Measurements from ENCODE around the gene LSMEM2.

The LSMEM2 gene

DNA sequence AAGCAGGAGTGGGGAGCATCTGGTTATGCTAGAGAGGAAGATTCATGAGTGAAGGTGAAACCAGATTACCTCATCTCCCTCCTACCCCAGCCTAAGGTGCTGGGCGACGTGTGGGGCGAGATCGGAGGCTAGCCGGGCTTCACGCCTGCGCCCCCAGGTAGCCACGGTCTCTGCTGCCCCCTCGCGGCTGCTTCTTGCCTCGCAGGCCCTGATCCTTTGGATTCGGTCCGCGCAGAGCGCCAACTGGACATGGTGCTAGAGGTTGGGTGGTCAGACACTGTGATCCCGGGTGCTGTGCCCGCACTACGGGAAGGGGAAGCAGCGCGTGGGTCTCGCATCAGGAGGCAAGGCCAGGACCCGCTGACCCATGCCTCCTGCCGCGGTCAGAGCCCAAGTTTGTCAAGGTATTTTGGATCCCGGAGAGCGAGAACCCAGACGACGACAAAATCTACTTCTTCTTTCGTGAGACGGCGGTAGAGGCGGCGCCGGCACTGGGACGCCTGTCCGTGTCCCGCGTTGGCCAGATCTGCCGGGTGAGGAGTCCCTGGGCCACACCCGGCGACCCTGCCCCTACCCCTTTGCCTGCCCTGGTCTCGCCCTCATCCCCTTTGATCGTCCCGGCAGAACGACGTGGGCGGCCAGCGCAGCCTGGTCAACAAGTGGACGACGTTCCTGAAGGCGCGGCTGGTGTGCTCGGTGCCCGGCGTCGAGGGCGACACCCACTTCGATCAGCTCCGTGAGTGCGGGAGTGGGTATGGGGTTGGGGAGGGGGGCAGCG lies 5.8 kb upstream of the LSMEM2 start:
- peak overlapping the region; percentile 58 to 60 for H3K4me3 ChIP-seq (ENCODE audit: low read depth in 1 of 2, low read length in 1 of 2)
- no peaks in the 10 kb centered on the region for H3K36me3 ChIP-seq

DNA sequence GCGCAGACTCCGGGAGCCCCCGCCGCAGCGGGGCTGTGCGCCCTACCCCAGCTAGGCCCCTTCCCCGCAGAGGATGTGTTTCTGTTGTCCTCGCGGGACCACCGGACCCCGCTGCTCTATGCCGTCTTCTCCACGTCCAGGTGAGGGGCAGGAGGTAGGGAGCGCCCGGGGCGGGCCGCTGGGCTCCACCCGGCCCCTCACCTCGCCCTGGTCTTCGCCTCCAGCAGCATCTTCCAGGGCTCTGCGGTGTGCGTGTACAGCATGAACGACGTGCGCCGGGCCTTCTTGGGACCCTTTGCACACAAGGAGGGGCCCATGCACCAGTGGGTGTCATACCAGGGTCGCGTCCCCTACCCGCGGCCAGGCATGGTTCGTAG lies 5.2 kb upstream of the LSMEM2 start:
- H3K27ac ChIP-seq: peak overlapping the region; percentile 63
- H3K27me3 ChIP-seq: peaks cover 62% of the 10 kb centered on the region
- peak overlapping the region; percentile 58 to 60 for H3K4me3 ChIP-seq (ENCODE audit: low read depth in 1 of 2, low read length in 1 of 2)
- H3K9me3 ChIP-seq: no peaks in the 10 kb centered on the region
- TF ChIP-seq, protein P1, sequence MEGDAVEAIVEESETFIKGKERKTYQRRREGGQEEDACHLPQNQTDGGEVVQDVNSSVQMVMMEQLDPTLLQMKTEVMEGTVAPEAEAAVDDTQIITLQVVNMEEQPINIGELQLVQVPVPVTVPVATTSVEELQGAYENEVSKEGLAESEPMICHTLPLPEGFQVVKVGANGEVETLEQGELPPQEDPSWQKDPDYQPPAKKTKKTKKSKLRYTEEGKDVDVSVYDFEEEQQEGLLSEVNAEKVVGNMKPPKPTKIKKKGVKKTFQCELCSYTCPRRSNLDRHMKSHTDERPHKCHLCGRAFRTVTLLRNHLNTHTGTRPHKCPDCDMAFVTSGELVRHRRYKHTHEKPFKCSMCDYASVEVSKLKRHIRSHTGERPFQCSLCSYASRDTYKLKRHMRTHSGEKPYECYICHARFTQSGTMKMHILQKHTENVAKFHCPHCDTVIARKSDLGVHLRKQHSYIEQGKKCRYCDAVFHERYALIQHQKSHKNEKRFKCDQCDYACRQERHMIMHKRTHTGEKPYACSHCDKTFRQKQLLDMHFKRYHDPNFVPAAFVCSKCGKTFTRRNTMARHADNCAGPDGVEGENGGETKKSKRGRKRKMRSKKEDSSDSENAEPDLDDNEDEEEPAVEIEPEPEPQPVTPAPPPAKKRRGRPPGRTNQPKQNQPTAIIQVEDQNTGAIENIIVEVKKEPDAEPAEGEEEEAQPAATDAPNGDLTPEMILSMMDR (IDR thresholded peaks at IDR 0.05): no peak
- no peaks in the 10 kb centered on the region for H3K36me3 ChIP-seq
- H3K4me1 ChIP-seq (ENCODE audit: control insufficient read depth in 1 of 2, insufficient read depth in 1 of 2, low read depth in 1 of 2, low read length in 1 of 2): peaks cover 26 to 38% of the 10 kb centered on the region in 2 experiments

More for the DNA sequence above, 5.8 kb upstream of the LSMEM2 start:
- H3K27me3 ChIP-seq: peaks cover 62% of the 10 kb centered on the region
- H3K9me3 ChIP-seq: no peaks in the 10 kb centered on the region
- peaks cover 26 to 38% of the 10 kb centered on the region in 2 experiments for H3K4me1 ChIP-seq (ENCODE audit: control insufficient read depth in 1 of 2, insufficient read depth in 1 of 2, low read depth in 1 of 2, low read length in 1 of 2)
- H3K27ac ChIP-seq: peak overlapping the region; percentile 63
- TF ChIP-seq, protein P1 (IDR thresholded peaks at IDR 0.05): peak; percentile 99

DNA sequence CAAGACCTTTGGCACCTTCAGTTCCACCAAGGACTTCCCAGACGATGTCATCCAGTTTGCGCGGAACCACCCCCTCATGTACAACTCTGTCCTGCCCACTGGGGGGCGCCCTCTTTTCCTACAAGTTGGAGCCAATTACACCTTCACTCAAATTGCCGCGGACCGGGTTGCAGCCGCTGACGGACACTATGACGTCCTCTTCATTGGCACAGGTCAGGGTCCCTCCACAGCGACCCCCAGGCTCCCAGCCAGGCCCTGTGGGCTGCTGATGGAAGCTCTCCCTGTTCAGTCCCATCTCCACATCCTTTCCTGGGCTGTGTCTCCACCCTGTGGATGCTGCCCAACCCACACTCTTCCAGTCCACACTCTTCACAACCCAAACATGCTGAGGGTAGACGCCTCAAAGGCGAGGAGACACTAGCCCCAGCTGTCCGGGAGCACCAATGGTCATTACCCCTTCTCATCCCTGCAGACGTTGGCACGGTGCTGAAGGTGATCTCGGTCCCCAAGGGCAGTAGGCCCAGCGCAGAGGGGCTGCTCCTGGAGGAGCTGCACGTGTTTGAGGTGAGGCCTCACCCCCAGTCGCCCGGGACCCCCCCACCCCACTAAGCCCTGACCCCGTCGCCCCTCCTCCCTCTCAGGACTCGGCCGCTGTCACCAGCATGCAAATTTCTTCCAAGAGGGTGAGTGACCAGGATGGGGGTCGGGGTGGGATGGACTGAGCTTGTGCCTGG lies 4.3 kb upstream of the LSMEM2 start:
- H3K27me3 ChIP-seq: peaks cover 61% of the 10 kb centered on the region
- peak overlapping the region in 1 of 2 experiments; percentile 2 for H3K4me3 ChIP-seq (ENCODE audit: low read depth in 1 of 2, low read length in 1 of 2)
- TF ChIP-seq, protein P1 (IDR thresholded peaks at IDR 0.05): peak; percentile 85
- H3K36me3 ChIP-seq: no peaks in the 10 kb centered on the region
- H3K4me1 ChIP-seq (ENCODE audit: control insufficient read depth in 1 of 2, insufficient read depth in 1 of 2, low read depth in 1 of 2, low read length in 1 of 2): peaks cover 26 to 38% of the 10 kb centered on the region in 2 experiments
- H3K9me3 ChIP-seq: no peaks in the 10 kb centered on the region
- H3K27ac ChIP-seq: no peak overlapping the region

DNA sequence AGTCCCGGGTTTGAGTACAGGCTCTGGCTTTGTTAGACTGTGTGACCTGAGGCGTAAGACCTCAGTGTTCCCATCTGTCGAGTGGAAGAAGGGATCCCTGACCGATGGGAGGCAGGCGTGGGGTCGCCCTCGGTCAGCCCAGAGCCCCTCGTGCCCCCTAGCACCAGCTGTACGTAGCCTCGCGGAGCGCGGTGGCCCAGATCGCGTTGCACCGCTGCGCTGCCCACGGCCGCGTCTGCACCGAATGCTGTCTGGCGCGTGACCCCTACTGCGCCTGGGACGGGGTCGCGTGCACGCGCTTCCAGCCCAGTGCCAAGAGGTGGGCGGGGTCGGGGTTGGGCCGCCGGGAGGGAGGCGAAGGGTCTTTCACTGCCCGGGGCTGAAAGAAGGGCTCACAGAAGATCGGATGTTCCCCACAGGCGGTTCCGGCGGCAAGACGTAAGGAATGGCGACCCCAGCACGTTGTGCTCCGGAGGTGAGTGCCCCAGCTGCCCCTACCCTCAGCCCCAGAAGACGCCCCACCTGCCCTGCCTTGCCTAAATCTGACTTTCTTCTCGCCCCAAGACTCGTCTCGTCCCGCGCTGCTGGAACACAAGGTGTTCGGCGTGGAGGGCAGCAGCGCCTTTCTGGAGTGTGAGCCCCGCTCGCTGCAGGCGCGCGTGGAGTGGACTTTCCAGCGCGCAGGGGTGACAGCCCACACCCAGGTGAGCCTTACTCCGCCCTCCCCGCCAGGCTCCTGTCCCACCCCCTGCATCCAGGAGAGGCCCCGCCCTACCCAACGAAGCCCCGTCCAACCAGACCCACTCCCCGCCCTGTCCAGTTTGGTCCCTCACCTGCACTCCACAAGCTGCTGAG lies 3.5 kb upstream of the LSMEM2 start:
- H3K27me3 ChIP-seq: peaks cover 61% of the 10 kb centered on the region
- H3K36me3 ChIP-seq: no peaks in the 10 kb centered on the region
- H3K4me1 ChIP-seq (ENCODE audit: control insufficient read depth in 1 of 2, insufficient read depth in 1 of 2, low read depth in 1 of 2, low read length in 1 of 2): peaks cover 26 to 38% of the 10 kb centered on the region in 2 experiments
- no peak overlapping the region for H3K27ac ChIP-seq
- TF ChIP-seq, protein P1 (IDR thresholded peaks at IDR 0.05): no peak
- no peaks in the 10 kb centered on the region for H3K9me3 ChIP-seq
- H3K4me3 ChIP-seq (ENCODE audit: low read depth in 1 of 2, low read length in 1 of 2): peak overlapping the region in 1 of 2 experiments; percentile 2

DNA sequence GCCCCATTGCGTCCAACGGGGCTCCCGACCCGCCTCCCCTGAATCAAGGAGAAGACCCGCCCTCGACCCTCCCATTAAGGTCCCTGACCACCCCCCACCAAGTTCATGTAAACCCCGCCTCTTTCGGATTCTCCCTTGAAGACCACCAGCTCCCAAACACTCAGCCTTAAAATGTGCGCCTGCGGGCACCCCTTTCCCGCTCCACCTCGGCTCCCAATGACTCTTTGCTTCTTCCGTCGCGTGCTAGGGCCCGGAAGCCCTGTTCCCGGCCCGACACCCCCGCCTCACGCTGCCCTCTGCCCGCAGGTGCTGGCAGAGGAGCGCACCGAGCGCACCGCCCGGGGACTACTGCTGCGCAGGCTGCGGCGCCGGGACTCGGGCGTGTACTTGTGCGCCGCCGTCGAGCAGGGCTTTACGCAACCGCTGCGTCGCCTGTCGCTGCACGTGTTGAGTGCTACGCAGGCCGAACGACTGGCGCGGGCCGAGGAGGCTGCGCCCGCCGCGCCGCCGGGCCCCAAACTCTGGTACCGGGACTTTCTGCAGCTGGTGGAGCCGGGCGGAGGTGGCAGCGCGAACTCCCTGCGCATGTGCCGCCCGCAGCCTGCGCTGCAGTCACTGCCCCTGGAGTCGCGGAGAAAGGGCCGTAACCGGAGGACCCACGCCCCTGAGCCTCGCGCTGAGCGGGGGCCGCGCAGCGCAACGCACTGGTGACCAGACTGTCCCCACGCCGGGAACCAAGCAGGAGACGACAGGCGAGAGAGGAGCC lies 2.7 kb upstream of the LSMEM2 start:
- Histone ChIP-seq H3K9me3 (no peaks in the 10 kb centered on the region), H3K4me1 (ENCODE audit: control insufficient read depth in 1 of 2, insufficient read depth in 1 of 2, low read depth in 1 of 2, low read length in 1 of 2) (peaks cover 26 to 38% of the 10 kb centered on the region in 2 experiments), H3K27ac (no peak overlapping the region), H3K27me3 (peaks cover 61% of the 10 kb centered on the region), H3K4me3 (ENCODE audit: low read depth in 1 of 2, low read length in 1 of 2) (no peak overlapping the region), H3K36me3 (no peaks in the 10 kb centered on the region)
- TF ChIP-seq, protein P1 (IDR thresholded peaks at IDR 0.05): no peak

Data from neutrophil (primary cell).